Testis (tissue), 2 donors: ENCODE results near the gene DNAJC6.

Source experiments
- CTCF ChIP-seq, 3 experiments: fragments of 450-650 bp in 2 of 3; fragments of 200-600 bp in 1 of 3; sonication (generic) in 1 of 3; IDR thresholded peaks; one replicate each; pipeline ENCODE4 v1.5.1; 2016 to 2019; ENCODE audit warnings: antibody characterized with exemption in 3 of 3, mild to moderate bottlenecking in 2 of 3, moderate library complexity in 1 of 3
- POLR2A ChIP-seq: fragments of 450-650 bp; IDR thresholded peaks from one replicate; pipeline ENCODE4 v1.6.1; 2017; ENCODE audit warnings: antibody characterized with exemption, mild to moderate bottlenecking, moderate library complexity

GRCh38 chr1:65371544-65371943 is 62.2 kb downstream of the DNAJC6 start:
- TF ChIP-seq CTCF (IDR thresholded peaks at IDR 0.05) (no peak), POLR2A (no peak)
